Occipital lobe (tissue), 2 donors: ENCODE data around the gene FBXW4. TPM values are rescaled to one million over a fixed set of nuclear protein-coding genes. Genes with fewer than 3 reads are reported as not detected.
"Not testable (repeated sequence)": the region's sequence is repeated elsewhere in the genome, so short reads cannot be mapped to it uniquely, and the experiment has no call there.

Experiments
- DNase-seq: peaks from one replicate; lab custom pipeline; 2025; lab: John Stamatoyannopoulos, UW
- total RNA-seq: library from RNA; depleted of rRNA; stranded (reverse); fragments of >200 nt; gene quantifications from one replicate; pipeline ENCODE4 v1.2.3, GENCODE V29; 2014

FBXW4 gene
- total RNA-seq, 1 donor from 2014 or later, result 68.3 TPM

DNA sequence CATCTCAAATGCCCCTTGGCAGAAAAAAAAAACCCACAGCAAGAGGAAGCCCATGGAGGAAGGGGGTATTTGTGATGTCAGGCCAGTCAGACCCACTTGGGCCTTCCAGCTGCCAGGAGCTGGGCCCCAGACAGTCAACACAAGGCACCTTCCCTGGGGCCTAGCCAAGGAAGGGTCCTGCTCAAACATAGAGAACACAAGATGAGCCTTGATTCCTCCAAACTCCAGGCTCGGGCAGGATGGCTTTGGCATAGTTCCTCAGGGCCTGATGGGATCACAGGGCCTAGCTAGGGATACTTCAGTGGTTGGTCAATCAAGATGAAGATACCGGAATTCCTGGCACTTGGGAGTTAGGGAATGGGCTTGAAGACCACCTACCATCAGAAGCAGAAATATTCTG lies 76.1 kb downstream of the FBXW4 start:
- no peak for DNase-seq

DNA sequence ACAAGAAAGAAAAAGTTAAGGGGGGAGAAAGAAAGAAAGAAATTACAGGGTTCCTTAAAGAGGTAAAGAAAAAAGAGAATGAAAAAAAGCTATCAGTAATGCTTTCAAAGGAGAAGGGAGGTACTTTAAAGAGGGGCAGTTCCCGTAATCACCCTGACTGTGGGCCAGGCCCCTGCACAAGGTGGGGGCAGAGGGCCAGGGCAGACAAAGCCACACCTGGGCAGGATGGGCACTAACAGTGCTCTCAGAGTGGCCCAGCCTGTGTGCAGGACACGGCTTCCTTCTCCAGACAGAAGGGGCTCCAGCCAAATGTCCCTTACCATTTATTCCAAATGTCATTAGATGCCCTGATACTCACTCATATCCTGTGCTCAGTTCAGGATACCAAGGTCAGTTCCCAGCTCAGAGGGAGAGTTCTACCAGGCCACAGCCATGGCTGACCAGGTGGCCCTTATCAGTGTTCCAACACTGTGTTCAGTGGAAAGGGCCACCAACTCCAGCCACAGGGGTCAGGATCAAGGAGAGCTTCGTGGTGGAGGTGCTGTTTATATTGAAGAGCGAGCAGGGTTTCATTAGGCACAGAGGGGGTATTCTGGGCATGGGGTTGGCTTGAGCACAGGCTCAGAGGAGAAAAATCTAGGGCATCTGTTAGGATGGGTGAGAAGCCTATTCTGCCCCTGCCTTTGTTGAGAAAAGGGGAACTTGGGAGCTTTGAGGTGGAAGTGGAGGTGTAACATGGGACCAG lies 77.0 kb downstream of the FBXW4 start:
- DNase-seq, result no peak

DNA sequence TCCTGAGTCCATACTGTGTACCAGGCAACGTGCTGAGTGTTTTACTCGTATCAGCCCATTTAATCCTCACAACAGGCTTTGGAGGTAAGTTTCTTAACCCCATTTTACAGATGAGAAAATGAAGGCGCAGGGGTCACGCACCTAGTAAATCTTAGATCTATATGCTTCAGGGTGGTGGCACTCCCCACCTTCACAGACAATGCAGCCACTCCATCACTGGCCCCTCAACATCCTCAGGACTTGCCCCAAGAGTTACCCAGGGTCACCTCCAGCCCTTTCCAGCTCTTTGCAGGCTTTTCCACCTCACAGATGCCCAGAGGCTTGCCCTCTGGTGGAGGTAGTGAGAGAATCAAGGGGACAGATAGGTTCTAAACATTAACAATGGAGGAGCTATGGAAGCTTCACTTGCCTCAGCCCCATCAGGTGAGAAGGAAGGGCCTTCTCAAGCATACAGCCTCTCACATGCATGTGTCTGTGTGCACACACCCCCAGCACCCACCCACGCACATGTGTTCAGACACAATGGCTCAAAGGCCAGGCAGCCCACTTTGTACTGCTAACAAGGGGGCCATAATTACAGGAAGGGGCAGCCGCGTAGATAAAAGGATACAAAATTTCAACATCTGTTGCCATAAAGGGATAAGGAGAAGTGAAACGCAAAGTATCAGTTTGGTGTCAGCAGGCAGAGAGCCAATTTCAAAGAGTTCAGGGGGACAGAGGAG lies 77.7 kb downstream of the FBXW4 start:
- DNase-seq, result no peak

DNA sequence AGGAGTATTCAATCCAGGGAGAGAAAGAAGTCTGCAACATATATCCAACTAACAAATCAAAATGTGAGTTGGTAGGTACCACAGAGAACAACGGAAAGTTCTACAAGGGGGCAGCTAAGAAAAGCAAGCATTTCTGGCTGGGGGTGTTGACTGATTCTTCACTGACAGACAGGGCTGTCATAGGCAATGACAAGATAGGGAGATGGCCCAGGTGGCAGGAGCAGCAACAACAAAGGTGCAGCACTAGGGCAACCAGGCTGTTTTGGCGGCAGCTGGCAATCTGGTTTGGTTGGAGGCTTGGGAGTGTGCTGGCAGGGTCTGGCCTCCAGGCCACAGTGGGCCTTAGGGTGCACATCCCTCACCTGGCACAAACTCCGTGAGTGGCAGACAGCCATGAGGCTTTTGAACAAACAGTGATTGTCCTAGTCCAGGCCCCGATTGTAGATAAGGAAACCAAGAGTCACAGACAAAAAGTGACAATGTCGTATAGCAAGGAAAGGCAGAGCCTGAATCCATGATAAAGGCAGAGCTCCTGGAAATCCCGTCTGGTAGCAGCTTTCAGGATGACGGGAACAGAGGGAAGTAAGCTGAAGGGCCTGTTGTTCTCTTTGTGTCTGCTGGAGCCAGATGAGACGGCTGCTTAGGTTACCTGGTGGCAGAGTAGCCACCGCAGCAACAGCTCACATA lies 78.4 kb downstream of the FBXW4 start:
- DNase-seq, result no peak

DNA sequence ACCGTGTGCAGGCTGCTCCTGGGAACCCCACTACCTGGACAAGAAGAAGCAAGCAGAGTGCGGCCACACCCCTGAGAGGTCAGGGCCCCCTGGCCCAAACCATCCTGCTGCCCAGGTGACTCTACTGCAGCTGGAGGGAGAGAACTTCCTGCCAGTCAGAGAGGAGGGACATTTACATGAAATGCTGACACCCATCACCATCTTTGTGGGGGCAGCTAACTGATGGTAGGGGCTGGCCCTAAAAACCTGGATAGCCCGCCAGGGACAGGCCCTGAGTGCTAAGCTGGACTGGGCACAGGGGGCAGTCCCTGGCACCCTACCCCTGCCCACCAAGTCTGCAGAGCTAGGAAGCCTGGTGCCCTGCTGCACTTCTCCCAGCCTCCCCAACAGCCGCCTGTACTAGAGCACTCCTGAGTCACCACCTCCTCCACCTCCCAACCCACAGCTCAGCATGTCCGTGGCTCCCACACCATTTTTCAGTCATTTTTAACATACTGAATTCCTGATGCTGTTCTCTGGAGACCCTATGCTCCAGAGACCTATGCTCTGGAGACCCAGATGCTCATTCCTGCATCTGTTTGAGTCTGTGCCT lies 79.3 kb downstream of the FBXW4 start:
- no peak for DNase-seq

DNA sequence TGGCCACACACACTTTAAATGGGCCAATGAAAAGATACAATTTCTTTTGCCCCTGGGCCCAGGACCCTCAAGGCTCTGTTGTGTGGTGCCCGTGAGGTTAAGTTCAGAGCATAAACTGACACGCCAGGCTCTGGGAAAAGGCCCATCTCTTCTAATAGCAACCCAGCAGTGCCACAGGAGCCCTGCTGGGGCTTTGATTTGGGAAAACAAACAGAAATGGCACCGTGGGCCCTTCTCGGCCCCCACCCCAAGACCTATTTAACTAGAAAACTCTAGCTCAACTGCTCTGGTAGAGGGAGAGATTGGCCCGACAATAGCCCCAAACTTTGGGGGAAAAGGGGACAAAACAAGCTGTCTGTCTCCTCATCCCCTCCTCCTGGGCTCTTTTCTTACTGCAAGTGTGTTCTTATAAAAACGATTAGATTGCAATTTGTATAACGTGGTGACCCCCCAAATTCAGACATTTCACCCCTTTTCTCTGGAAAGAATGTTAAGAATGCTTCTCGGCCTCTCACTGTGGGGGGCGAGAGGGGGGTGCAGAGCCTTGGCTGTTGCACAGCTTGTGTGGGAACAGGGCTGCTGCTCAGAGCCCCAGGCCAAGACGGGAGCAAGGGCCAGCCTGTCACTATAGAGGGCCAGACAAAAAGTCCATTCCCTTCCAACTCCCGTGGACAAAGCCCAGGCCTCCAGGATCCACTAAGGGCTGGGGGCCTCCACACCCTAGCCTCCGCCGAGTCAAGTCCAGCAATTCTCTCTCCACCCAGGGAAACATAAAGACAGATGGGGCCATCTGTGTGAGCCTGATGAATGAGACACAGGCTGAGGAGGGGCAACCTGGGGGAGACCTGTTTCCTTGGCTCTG lies 80.1 kb downstream of the FBXW4 start:
- DNase-seq, result no peak

DNA sequence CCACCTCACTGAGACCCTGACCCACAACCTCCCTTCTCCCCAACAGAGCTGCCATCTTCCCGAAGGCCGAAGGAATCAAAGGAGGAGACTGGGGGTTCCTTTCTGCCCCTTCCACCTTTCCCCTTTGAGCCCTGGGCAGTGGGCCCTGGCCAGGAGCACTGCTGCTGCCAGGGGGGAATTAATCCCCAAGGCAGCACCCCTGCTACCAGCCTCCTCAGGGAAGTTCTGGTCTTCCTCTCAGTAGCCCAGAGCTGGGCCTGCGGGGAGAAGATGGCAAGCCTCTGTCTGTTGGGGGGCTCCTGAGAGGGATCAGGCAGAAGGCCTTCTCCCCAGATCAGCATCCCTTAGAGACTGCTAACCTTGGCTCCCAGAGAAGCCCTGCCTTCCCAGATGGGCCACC lies 81.3 kb downstream of the FBXW4 start:
- DNase-seq, result no peak

DNA sequence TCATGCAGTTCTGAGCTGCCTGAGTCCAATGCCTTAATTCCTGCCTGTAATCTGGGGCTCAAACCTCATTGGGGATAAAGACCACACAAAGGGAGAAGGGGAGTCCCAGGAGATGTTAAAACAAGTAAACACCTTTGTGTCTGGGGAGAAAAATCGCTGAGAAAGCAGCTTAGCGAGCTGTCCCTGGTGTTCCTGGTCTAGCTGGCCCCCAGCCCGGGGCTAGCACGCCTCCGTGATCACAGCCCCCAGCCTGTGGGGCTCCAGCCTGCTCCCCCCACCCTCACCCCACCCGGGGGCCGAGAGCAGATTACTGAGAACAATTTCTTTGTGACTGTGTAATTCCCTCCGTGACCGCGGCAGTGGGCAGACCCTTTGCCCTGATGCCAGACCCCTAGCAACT lies 82.1 kb downstream of the FBXW4 start:
- no peak for DNase-seq

DNA sequence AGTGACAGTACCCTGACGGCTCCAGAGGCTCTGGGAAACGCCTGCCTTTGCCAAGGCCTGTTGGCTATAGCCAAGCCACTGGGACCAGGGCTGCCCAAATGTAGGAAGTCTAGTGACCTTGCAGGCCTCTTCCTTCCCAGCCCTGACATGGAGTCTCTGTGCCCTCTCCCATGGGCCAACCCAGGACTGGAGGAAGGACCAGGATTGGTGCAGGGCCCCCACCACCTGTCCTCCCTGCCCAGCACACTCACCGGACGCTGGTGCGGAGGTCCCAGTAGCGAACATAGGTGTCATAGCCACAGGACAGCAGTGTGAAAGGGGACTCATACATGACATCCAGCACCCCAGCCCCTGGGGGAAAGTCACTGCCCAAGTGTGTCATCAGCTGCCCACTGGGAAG lies 82.9 kb downstream of the FBXW4 start:
- DNase-seq, result no peak

DNA sequence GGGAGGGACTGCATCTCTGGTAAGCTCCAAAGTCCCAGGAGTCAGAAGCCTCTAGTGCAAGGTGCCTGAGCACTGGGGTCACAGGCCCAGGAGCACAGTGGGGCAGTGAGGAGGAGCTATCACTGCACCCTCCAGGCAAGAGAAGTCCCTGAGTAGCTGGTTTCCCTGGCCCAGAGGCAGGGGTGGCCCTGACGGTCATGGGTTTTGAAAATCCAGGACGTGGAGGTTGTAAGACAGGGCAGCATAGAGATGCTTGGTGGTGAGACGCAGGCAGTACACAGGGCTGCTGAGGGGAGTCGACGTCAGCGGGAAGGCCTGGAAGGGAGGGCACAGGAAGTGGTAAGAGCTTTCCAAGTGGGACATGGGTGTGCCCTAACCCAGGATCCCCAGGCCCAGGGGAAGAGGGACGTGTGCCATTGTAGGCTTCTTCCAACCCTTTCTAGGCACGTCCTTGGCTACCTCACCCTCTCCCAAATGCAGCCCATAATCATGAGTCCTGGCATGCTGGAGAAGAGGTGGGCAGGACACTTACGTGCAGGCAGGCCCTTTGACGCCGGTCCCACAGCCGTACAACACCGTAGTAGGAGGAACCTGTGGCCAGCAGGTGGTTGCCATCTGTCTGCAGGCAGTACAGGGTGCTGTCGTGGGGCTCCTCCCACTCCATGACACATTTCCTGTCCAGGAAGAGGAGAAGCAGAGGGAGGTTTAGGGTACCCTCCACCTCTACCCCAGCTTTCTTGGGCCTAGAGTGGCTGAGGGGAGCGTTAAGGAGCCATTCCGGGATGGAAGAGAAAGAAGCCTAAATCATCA lies 83.7 kb downstream of the FBXW4 start:
- DNase-seq, result no peak

DNA sequence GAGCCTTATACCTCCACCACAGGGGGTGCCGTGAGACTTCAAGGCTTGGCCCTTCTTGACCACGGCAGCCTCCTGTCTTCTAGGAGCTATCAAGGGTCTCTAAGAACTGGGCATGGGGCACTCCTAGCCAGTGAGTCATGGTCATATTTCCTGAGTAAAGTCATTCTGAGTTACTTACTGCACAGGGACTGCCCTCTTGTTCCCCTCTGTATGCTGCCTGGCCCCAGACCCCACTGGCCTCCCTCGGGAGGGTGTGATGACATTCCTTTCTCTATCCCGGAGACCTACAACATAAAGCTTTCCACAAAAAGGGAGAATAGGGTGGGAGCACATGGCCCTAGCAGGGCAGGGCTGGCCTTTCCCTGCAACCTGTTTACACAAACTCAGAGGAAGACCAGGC lies 85.5 kb downstream of the FBXW4 start:
- no peak for DNase-seq

DNA sequence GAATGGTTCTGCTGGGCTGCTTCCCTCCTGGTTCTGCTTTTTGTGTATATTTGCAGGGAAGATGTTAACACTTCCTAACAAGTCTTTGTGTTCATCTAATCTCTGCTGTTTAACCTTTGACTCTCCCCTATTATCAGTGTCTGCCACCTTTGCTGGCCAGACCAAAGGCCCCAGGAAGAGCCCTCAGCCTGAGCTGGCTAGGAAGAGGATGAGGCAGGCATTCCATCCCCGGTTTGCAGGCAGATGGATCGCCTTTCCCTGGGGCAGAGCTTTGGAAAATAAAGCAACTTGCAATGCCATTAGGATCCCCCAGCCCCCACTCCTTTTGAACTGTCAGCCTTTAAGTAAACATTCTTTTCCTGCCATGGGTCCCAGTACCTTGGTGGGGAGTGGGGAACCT lies 87.8 kb downstream of the FBXW4 start:
- DNase-seq, result no peak

DNA sequence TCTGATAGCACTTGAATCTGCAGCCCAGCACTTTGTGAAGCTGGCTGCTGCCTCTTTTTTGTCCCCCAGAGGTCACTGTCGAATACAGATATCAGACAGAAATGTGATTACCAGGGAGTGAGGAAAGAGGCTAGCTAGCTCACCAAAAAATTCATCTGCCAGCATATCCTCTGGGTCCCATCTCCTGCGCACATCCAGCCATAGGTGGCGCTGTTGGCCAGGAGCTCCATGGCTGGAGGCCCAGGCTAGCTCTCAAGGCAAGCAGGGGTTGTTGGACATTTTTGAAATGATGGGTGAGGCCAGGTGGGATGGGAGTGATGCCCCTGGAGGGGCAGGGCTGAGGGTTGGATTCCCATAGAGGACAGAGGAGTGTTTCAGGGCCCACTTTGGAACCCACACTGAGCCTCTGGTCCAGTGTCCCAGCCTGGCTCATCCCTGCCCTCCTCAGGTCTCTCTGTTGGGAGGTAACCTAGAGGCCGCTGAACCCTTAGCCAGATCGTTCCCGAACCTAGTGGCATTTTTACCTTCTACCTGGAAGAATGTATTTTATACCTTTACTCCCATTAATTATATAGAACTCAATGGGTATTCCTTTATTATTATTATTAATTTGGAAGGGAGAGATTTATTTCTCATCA lies 92.1 kb downstream of the FBXW4 start:
- peak; percentile 45 for DNase-seq

DNA sequence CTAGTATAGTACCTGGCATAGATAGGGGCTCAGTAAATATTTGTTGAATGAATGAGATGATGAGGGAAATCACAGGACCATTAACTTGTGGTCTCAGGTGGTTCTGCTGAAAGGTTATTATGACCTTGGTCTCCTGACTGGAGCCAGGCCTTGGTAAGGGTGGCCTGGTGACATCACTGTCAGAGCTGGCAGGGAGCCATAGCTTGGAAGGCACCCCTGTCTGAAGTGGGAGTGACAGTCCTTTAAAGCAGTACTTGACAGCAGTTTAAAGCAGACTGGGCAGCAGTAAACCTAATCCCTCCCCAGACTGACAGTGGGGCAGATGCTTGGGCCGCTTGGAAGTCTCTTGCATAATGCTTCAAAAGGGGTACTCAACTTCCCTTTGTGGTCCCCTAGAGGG lies 93.4 kb downstream of the FBXW4 start:
- DNase-seq, result no peak

DNA sequence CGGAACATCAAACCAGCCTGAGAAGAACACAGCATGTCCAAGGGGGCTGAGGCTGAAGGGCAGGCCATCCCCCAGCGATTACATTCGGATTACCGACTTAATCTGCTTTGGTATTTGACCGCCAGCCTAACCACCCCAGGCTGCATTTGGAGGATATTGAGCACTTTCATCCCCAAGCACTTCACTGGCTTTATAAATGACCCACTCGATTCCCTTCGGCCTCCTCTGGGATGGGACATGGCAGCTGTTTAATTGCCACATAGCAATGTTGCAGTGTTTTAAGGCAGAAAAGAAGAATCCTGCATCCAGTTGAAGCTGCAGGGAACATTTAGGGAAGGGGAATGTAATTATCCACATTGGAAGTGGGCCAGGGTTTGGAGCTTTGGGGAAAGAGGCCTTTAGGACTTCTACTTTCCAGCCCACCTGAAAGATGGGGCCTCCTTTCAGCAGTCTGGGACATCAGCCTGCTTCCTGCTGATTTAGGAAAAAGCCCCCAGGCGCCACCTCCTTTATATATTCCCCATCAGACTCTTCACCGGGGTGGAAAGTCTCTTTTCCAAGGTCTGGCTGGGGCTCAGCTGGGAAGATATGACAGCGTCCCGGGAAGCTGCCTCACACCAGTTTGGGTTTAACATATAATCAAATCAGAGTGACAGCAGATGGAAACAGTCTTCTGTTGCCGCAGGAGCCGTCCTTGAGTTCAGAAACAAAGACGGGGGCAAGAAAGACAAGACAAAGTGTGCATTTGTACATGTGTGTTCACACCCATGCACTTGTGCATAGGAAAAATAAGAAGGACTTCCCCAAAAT lies 97.7 kb downstream of the FBXW4 start:
- DNase-seq, result no peak

DNA sequence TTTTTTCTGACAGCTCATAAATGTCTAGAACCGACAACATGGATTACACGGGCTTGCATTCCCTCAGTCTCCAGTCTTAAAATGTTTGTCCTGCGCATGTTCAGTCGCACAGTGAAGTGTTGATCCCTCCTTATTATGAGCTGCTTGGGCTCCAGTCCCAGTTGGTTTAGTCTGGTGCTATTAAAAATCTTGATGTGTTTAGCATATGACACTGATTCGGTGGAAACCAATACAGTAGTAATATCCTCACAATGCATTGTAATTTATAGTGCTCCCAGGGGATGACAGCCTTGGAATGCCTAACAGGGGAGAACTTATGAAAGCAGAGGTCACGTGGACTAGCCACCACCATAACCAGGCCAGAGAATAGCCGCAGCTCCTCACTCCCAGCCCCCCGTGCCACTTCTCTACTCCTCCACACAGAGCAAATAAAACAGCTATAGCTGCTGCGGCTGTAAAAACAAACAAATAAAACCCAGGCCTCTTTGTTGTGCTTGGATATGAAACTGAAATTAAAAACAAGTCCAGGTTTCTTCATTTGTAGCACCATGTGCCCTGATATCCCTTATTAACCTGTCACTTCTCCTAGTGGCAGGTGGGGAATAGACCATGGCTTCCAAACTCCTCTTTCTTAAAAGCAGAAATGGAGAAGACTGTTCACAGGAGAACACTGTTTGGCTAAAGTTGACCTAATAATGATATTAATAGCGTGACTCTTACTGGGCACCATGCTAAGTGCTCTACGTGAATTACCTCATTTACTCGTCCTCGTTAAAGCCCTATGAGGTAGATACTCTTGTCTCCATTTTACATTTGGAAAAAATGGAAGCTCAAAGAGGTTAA lies 99.2 kb downstream of the FBXW4 start:
- no peak for DNase-seq

DNA sequence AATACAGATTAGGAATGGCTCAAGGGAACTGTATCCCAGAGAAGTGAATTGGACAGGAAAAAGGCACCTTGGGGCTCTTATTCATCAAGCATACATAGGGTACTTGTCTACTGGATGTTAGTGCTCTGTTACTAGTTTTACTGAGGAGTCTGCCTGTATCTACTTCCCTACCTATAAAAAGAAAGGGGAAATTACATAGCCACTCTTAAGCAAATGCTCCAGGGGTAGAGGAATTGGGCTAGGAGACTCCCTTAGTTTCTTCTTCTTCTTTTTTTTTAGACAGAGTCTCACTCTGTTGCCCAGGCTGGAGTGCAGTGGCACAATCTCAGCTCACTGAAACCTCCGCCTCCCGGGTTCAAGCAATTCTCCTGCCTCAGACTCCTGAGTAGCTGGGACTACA lies 101.6 kb downstream of the FBXW4 start:
- not testable (repeated sequence) for DNase-seq

DNA sequence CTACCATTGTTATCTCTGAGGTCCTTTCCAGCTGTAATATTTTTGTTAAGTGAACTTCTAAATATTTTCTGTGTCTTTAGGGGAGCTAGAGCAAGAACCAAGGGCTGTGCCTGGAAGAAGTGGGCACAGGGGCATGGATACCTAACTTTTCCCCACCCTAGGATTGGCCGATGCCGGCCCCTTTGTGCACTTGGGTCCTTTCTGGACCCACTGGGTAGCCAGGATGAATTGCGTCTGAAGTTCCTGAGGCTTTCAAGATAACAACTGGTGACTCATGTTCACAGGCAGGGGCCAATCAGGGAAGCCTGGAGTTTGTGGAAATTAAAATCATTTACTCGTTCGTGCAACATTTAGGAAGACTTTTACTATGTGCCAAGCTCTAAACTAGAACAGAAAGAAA lies 106.1 kb downstream of the FBXW4 start:
- no peak for DNase-seq
